SK-N-SH treated with all-trans-retinoic acid at 6 μM for 48 hours (cell line): Measurements from ENCODE around the gene LY6G6F.

Experiments used
- ATAC-seq: fragments of 200-7000 bp; cut with Tn5 transposase; 3 replicates; pipeline ENCODE4 v1.9.1; 2020; ENCODE audit warnings: mild to moderate bottlenecking, moderate library complexity
- ARNTL ChIP-seq: fragments of 450-650 bp; formaldehyde crosslinking; IDR thresholded peaks from 2 replicates; pipeline ENCODE4 v1.5.0; 2020; ENCODE audit warnings: low read depth, mild to moderate bottlenecking, moderate library complexity, borderline replicate concordance
- BACH2 ChIP-seq: fragments of 250-450 bp; sonication (Bioruptor Pico); IDR thresholded peaks from 2 replicates; pipeline ENCODE4 v1.9.0; 2021; ENCODE audit warnings: mild to moderate bottlenecking, borderline replicate concordance
- CREB5 ChIP-seq: fragments of 250-450 bp; sonication (Bioruptor Pico); IDR thresholded peaks from 2 replicates; pipeline ENCODE4 v1.5.1; 2020; ENCODE audit warnings: low read depth, mild to moderate bottlenecking, moderate library complexity
- CSRNP3 ChIP-seq: fragments of 250-450 bp; sonication (Bioruptor Pico); IDR thresholded peaks from 2 replicates; pipeline ENCODE4 v1.5.1; 2021; ENCODE audit warnings: mild to moderate bottlenecking, moderate library complexity
- ESRRG ChIP-seq: fragments of 250-450 bp; sonication (Bioruptor Pico); IDR thresholded peaks from 2 replicates; pipeline ENCODE4 v1.6.1; 2021; ENCODE audit warnings: mild to moderate bottlenecking
- GLIS3 ChIP-seq: fragments of 250-450 bp; sonication (Bioruptor Pico); IDR thresholded peaks from 2 replicates; pipeline ENCODE4 v1.5.0; 2020; ENCODE audit warnings: mild to moderate bottlenecking, moderate library complexity
- OSR1 ChIP-seq: fragments of 250-450 bp; sonication (Bioruptor Pico); IDR thresholded peaks from 2 replicates; pipeline ENCODE4 v1.8.0; 2022; ENCODE audit warnings: moderate library complexity, mild to moderate bottlenecking, inconsistent platforms
- PATZ1 ChIP-seq: fragments of 250-450 bp; sonication (Bioruptor Pico); IDR thresholded peaks from 2 replicates; pipeline ENCODE4 v1.8.0; 2020; ENCODE audit warnings: mild to moderate bottlenecking, moderate library complexity, borderline replicate concordance
- POU6F1 ChIP-seq: fragments of 250-450 bp; sonication (Bioruptor Pico); IDR thresholded peaks from 2 replicates; pipeline ENCODE4 v1.8.0; 2021; ENCODE audit warnings: low read depth, mild to moderate bottlenecking, moderate library complexity, borderline replicate concordance
- PPARA ChIP-seq: fragments of 250-450 bp; sonication (Bioruptor Pico); IDR thresholded peaks from 2 replicates; pipeline ENCODE4 v1.5.0; 2020; ENCODE audit warnings: mild to moderate bottlenecking, borderline replicate concordance
- SNAI2 ChIP-seq: fragments of 250-450 bp; sonication (Bioruptor Pico); IDR thresholded peaks from 2 replicates; pipeline ENCODE4 v1.5.0; 2020; ENCODE audit warnings: mild to moderate bottlenecking, moderate library complexity
- TCF4 ChIP-seq: fragments of 250-450 bp; sonication (Bioruptor Pico); IDR thresholded peaks from 2 replicates; pipeline ENCODE4 v1.8.0; 2021; ENCODE audit warnings: mild to moderate bottlenecking, moderate library complexity, borderline replicate concordance
- TOX ChIP-seq: fragments of 250-450 bp; sonication (Bioruptor Pico); IDR thresholded peaks from 2 replicates; pipeline ENCODE4 v1.8.0; 2021; ENCODE audit warnings: mild to moderate bottlenecking, moderate library complexity, borderline replicate concordance
- TSHZ2 ChIP-seq: fragments of 250-450 bp; sonication (Bioruptor Pico); IDR thresholded peaks from 2 replicates; pipeline ENCODE4 v1.5.0; 2020; ENCODE audit warnings: mild to moderate bottlenecking, moderate library complexity
- ZFP3 ChIP-seq: fragments of 250-450 bp; sonication (Bioruptor Pico); IDR thresholded peaks from 2 replicates; pipeline ENCODE4 v1.5.0; 2020; ENCODE audit warnings: mild to moderate bottlenecking, moderate library complexity
- ZFP30 ChIP-seq: fragments of 450-650 bp; formaldehyde crosslinking; IDR thresholded peaks from 2 replicates; pipeline ENCODE4 v1.5.0; 2022; ENCODE audit warnings: mild to moderate bottlenecking, moderate library complexity
- ZNF565 ChIP-seq: fragments of 450-650 bp; formaldehyde crosslinking; conservative IDR thresholded peaks from 2 replicates; pipeline ENCODE4 v1.5.0; 2020; ENCODE audit warnings: low read depth, mild to moderate bottlenecking, moderate library complexity
- ZNF70 ChIP-seq: fragments of 450-650 bp; formaldehyde crosslinking; IDR thresholded peaks from 2 replicates; pipeline ENCODE4 v1.5.0; 2020; ENCODE audit warnings: mild to moderate bottlenecking, moderate library complexity
- ZNF8 ChIP-seq: fragments of 450-650 bp; formaldehyde crosslinking; IDR thresholded peaks from 2 replicates; pipeline ENCODE4 v1.5.0; 2020; ENCODE audit warnings: mild to moderate bottlenecking, moderate library complexity

LY6G6F gene

GRCh38 chr6:31742894-31743293 lies 36.2 kb downstream of the LY6G6F start:
- ATAC-seq, result no peak
- TF ChIP-seq ZNF70 (CRISPR knock-in tag) (no peak), ZFP3 (CRISPR knock-in tag) (no peak), PPARA (CRISPR knock-in tag) (no peak), ZNF8 (no peak), SNAI2 (CRISPR knock-in tag) (no peak), POU6F1 (CRISPR knock-in tag) (no peak), ARNTL (CRISPR knock-in tag) (no peak), BACH2 (CRISPR knock-in tag) (no peak), PATZ1 (CRISPR knock-in tag) (no peak), CREB5 (CRISPR knock-in tag) (no peak), GLIS3 (CRISPR knock-in tag) (no peak), ESRRG (no peak)

GRCh38 chr6:31744422-31744821 lies 37.8 kb downstream of the LY6G6F start:
- no peak for ATAC-seq
- TF ChIP-seq SNAI2 (CRISPR knock-in tag), result no peak

- ATAC-seq, result no peak
- TF ChIP-seq GLIS3 (CRISPR knock-in tag) (no peak), TOX (CRISPR knock-in tag) (no peak), ESRRG (no peak), ZFP30 (no peak), TCF4 (CRISPR knock-in tag) (no peak), ZNF8 (no peak), ZNF565 (CRISPR knock-in tag) (no peak), OSR1 (no peak), BACH2 (CRISPR knock-in tag) (no peak), CSRNP3 (no peak), PPARA (CRISPR knock-in tag) (no peak), CREB5 (CRISPR knock-in tag) (no peak), ZNF70 (CRISPR knock-in tag) (no peak), TSHZ2 (CRISPR knock-in tag) (no peak)
Measured at GRCh38 chr6:31749301-31750036, 42.8 kb downstream of the LY6G6F start.
